ENCODE results near the gene NOL12. TPM values are rescaled to one million over a fixed set of nuclear protein-coding genes. Genes with fewer than 3 reads are reported as not detected.

The NOL12 gene
- total RNA-seq, 1 experiment from 2014 or later, result 47.1 TPM

GRCh38 chr22:37659897-37660708, 26.0 kb upstream of the NOL12 start:
- peak overlapping the region; percentile 31 for H3K27ac Mint-ChIP-seq (ENCODE audit: low read depth, unreplicated experiment)
- TSS peak; percentile 18 for BruUV-seq (replicated peaks)
- intact Hi-C loops (cut with micrococcal nuclease), result loop anchor here (2.0 kb wide), 1 partner anchor 17 kb away; no protein-coding TSS in a partner anchor
- DNase-seq (ENCODE audit: unreplicated experiment), result no peak
- TF ChIP-seq CTCF (IDR thresholded peaks at IDR 0.05; ENCODE audit: unreplicated experiment), result no peak
- peak overlapping the region; percentile 89 for H3K4me3 Mint-ChIP-seq (ENCODE audit: unreplicated experiment)
- peaks cover 22% of the 10 kb centered on the region for H3K4me1 Mint-ChIP-seq (ENCODE audit: insufficient read depth, unreplicated experiment)
- ChIA-PET POLR2A (interaction anchor here (1.0 to 3.6 kb wide), 7 partner anchors 16 to 227 kb away, joined by 3 to 49 read pairs (median 14); partner anchors contain the start of genes GCAT, GGA1 and LGALS1), CTCF (interaction anchor here (0.6 to 5.2 kb wide), 5 partner anchors 10 to 88 kb away, joined by 3 to 30 read pairs (median 4); no protein-coding TSS in a partner anchor)
- no peaks in the 10 kb centered on the region for H3K27me3 Mint-ChIP-seq (ENCODE audit: insufficient read depth, unreplicated experiment)
- peaks cover 22% of the 10 kb centered on the region for H3K36me3 Mint-ChIP-seq (ENCODE audit: insufficient read depth, unreplicated experiment)
- H3K9me3 Mint-ChIP-seq (ENCODE audit: unreplicated experiment), result no peaks in the 10 kb centered on the region

- peak overlapping the region; percentile 28 for H3K4me3 Mint-ChIP-seq (ENCODE audit: unreplicated experiment)
- H3K36me3 Mint-ChIP-seq (ENCODE audit: insufficient read depth, unreplicated experiment), result peaks cover 22% of the 10 kb centered on the region
- POLR2A ChIA-PET, result interaction anchor here (0.8 to 3.6 kb wide), 2 partner anchors 13 to 15 kb away, joined by 5 to 49 read pairs; partner anchors contain the start of gene LGALS1
- no peaks in the 10 kb centered on the region for H3K27me3 Mint-ChIP-seq (ENCODE audit: insufficient read depth, unreplicated experiment)
- H3K27ac Mint-ChIP-seq (ENCODE audit: low read depth, unreplicated experiment), result peak overlapping the region; percentile 31
- H3K4me1 Mint-ChIP-seq (ENCODE audit: insufficient read depth, unreplicated experiment), result peaks cover 22% of the 10 kb centered on the region
- intact Hi-C loops (cut with micrococcal nuclease), result no loop called here
- DNase-seq (ENCODE audit: unreplicated experiment), result no peak
- BruUV-seq (replicated peaks), result no TSS peak
- no peaks in the 10 kb centered on the region for H3K9me3 Mint-ChIP-seq (ENCODE audit: unreplicated experiment)
- TF ChIP-seq CTCF (IDR thresholded peaks at IDR 0.05; ENCODE audit: unreplicated experiment), result no peak
- CTCF ChIA-PET, result interaction anchor here (0.6 to 5.2 kb wide), 5 partner anchors 17 to 157 kb away, joined by 3 to 30 read pairs (median 3); no protein-coding TSS in a partner anchor
Observed at GRCh38 chr22:37660709-37661045, 25.5 kb upstream of the NOL12 start.

- peak; percentile 8 for TF ChIP-seq CTCF (IDR thresholded peaks at IDR 0.05; ENCODE audit: unreplicated experiment)
- no peaks in the 10 kb centered on the region for H3K9me3 Mint-ChIP-seq (ENCODE audit: unreplicated experiment)
- ChIA-PET CTCF (interaction anchor here (0.6 to 5.2 kb wide), 7 partner anchors 9 to 373 kb away, joined by 3 to 30 read pairs (median 3); no protein-coding TSS in a partner anchor), POLR2A (interaction anchor here (0.8 kb wide), 1 partner anchor 13 kb away, joined by 5 read pairs; no protein-coding TSS in a partner anchor)
- DNase-seq (ENCODE audit: unreplicated experiment), result no peak
- no peak overlapping the region for H3K4me3 Mint-ChIP-seq (ENCODE audit: unreplicated experiment)
- BruUV-seq (replicated peaks), result no TSS peak
- peaks cover 22% of the 10 kb centered on the region for H3K4me1 Mint-ChIP-seq (ENCODE audit: insufficient read depth, unreplicated experiment)
- intact Hi-C loops (cut with micrococcal nuclease), result no loop called here
- H3K27me3 Mint-ChIP-seq (ENCODE audit: insufficient read depth, unreplicated experiment), result no peaks in the 10 kb centered on the region
- peaks cover 22% of the 10 kb centered on the region for H3K36me3 Mint-ChIP-seq (ENCODE audit: insufficient read depth, unreplicated experiment)
- H3K27ac Mint-ChIP-seq (ENCODE audit: low read depth, unreplicated experiment), result no peak overlapping the region
Observed at GRCh38 chr22:37661160-37661924, 24.8 kb upstream of the NOL12 start.

- ChIA-PET CTCF (interaction anchor here (0.6 to 5.2 kb wide), 3 partner anchors 8 to 44 kb away, joined by 3 to 30 read pairs (median 3); no protein-coding TSS in a partner anchor), POLR2A (no interaction called here)
- Mint-ChIP-seq H3K27ac (ENCODE audit: low read depth, unreplicated experiment) (no peak overlapping the region), H3K27me3 (ENCODE audit: insufficient read depth, unreplicated experiment) (no peaks in the 10 kb centered on the region), H3K4me1 (ENCODE audit: insufficient read depth, unreplicated experiment) (peaks cover 22% of the 10 kb centered on the region), H3K9me3 (ENCODE audit: unreplicated experiment) (no peaks in the 10 kb centered on the region), H3K36me3 (ENCODE audit: insufficient read depth, unreplicated experiment) (peaks cover 28% of the 10 kb centered on the region), H3K4me3 (ENCODE audit: unreplicated experiment) (no peak overlapping the region)
- no peak for DNase-seq (ENCODE audit: unreplicated experiment)
- TF ChIP-seq CTCF (IDR thresholded peaks at IDR 0.05; ENCODE audit: unreplicated experiment), result no peak
- intact Hi-C loops (cut with micrococcal nuclease), result no loop called here
- BruUV-seq (replicated peaks), result no TSS peak
Observed at GRCh38 chr22:37662039-37662438, 24.1 kb upstream of the NOL12 start.

All from MCF 10A (cell line).